ENCODE measurements around the gene AHI1.

AHI1 gene

GRCh38 chr6:135296715-135297114, 200.8 kb downstream of the AHI1 start:
- DNase-seq (ENCODE audit: low read depth in 2 of 2), result no peak

GRCh38 chr6:135295085-135295484, 202.5 kb downstream of the AHI1 start:
- no peak for DNase-seq (ENCODE audit: low read depth in 2 of 2)

- no peak for DNase-seq (ENCODE audit: low read depth in 2 of 2)
Measured at GRCh38 chr6:135291288-135292076, 206.1 kb downstream of the AHI1 start.

GRCh38 chr6:135289816-135290215, 207.7 kb downstream of the AHI1 start:
- DNase-seq (ENCODE audit: low read depth in 2 of 2), result no peak

- no peak for DNase-seq (ENCODE audit: low read depth in 2 of 2)
Measured at GRCh38 chr6:135286962-135287538, 210.5 kb downstream of the AHI1 start.

GRCh38 chr6:135285165-135285564, 212.4 kb downstream of the AHI1 start:
- no peak for DNase-seq (ENCODE audit: low read depth in 2 of 2)

GRCh38 chr6:135283926-135284325, 213.6 kb downstream of the AHI1 start:
- no peak for DNase-seq (ENCODE audit: low read depth in 2 of 2)

- no peak for DNase-seq (ENCODE audit: low read depth in 2 of 2)
Measured at GRCh38 chr6:135282395-135282794, 215.1 kb downstream of the AHI1 start.

GRCh38 chr6:135281964-135282363, 215.6 kb downstream of the AHI1 start:
- DNase-seq (ENCODE audit: low read depth in 2 of 2), result no peak

- no peak for DNase-seq (ENCODE audit: low read depth in 2 of 2)
Measured at GRCh38 chr6:135281227-135281626, 216.3 kb downstream of the AHI1 start.

- no peak for DNase-seq (ENCODE audit: low read depth in 2 of 2)
Measured at GRCh38 chr6:135280375-135281136, 217.0 kb downstream of the AHI1 start.

- no peak for DNase-seq (ENCODE audit: low read depth in 2 of 2)
Measured at GRCh38 chr6:135277422-135277821, 220.1 kb downstream of the AHI1 start.

GRCh38 chr6:135274561-135275293, 222.8 kb downstream of the AHI1 start:
- no peak for DNase-seq (ENCODE audit: low read depth in 2 of 2)

- DNase-seq (ENCODE audit: low read depth in 2 of 2), result no peak
Measured at GRCh38 chr6:135271626-135272025, 225.9 kb downstream of the AHI1 start.

- no peak for DNase-seq (ENCODE audit: low read depth in 2 of 2)
Measured at GRCh38 chr6:135270676-135271536, 226.6 kb downstream of the AHI1 start.

GRCh38 chr6:135269481-135269891, 228.1 kb downstream of the AHI1 start:
- DNase-seq (ENCODE audit: low read depth in 2 of 2), result no peak

- no peak for DNase-seq (ENCODE audit: low read depth in 2 of 2)
Measured at GRCh38 chr6:135268740-135269139, 228.8 kb downstream of the AHI1 start.

GRCh38 chr6:135268263-135268662, 229.3 kb downstream of the AHI1 start:
- no peak for DNase-seq (ENCODE audit: low read depth in 2 of 2)

- no peak for DNase-seq (ENCODE audit: low read depth in 2 of 2)
Measured at GRCh38 chr6:135267085-135267484, 230.5 kb downstream of the AHI1 start.

GRCh38 chr6:135266675-135267074, 230.9 kb downstream of the AHI1 start:
- no peak for DNase-seq (ENCODE audit: low read depth in 2 of 2)

GRCh38 chr6:135265278-135265677, 232.3 kb downstream of the AHI1 start:
- DNase-seq (ENCODE audit: low read depth in 2 of 2), result no peak
